GM12865 (cell line): ENCODE measurements around the gene COTL1.

Experiments used
- DNase-seq: peaks from one replicate; pipeline ENCODE4 v3.0.0; 2010; ENCODE audit warnings: low read depth
- H3K4me3 ChIP-seq: 2 replicates; pipeline ENCODE4 v1.5.1; 2011; ENCODE audit warnings: mild to moderate bottlenecking, low read depth, low read length, control low read depth
- TF ChIP-seq, protein P1 (sequence below): IDR thresholded peaks from 2 replicates; pipeline ENCODE4 v1.5.1; 2011; ENCODE audit warnings: low read length, control low read depth, low read depth, inconsistent platforms; ENCODE audit not compliant: insufficient read depth; ENCODE audit errors: missing control alignments

Gene COTL1

DNA sequence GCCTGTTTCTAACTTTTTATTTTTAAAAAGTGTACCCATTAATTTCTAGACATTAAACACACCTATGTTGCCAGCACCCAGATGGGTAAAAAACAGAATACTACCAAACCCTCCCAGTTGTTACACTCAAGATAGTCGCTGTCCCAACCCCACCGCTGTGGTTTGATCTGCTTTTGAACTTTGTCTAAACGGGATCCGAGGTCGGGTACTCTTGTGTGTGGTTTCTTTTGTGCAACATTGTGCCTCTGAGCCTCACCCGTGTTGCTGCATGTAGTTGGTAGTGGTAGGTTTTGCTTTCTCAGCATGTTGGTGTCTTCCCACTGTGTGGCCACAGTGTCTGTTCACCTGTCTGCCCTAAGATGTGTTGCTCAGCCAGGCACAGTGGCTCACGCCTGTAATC, 34.7 kb upstream of the COTL1 start:
- no peak for DNase-seq
- TF ChIP-seq, protein P1, sequence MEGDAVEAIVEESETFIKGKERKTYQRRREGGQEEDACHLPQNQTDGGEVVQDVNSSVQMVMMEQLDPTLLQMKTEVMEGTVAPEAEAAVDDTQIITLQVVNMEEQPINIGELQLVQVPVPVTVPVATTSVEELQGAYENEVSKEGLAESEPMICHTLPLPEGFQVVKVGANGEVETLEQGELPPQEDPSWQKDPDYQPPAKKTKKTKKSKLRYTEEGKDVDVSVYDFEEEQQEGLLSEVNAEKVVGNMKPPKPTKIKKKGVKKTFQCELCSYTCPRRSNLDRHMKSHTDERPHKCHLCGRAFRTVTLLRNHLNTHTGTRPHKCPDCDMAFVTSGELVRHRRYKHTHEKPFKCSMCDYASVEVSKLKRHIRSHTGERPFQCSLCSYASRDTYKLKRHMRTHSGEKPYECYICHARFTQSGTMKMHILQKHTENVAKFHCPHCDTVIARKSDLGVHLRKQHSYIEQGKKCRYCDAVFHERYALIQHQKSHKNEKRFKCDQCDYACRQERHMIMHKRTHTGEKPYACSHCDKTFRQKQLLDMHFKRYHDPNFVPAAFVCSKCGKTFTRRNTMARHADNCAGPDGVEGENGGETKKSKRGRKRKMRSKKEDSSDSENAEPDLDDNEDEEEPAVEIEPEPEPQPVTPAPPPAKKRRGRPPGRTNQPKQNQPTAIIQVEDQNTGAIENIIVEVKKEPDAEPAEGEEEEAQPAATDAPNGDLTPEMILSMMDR, result no peak
- no peak overlapping the region for H3K4me3 ChIP-seq

DNA sequence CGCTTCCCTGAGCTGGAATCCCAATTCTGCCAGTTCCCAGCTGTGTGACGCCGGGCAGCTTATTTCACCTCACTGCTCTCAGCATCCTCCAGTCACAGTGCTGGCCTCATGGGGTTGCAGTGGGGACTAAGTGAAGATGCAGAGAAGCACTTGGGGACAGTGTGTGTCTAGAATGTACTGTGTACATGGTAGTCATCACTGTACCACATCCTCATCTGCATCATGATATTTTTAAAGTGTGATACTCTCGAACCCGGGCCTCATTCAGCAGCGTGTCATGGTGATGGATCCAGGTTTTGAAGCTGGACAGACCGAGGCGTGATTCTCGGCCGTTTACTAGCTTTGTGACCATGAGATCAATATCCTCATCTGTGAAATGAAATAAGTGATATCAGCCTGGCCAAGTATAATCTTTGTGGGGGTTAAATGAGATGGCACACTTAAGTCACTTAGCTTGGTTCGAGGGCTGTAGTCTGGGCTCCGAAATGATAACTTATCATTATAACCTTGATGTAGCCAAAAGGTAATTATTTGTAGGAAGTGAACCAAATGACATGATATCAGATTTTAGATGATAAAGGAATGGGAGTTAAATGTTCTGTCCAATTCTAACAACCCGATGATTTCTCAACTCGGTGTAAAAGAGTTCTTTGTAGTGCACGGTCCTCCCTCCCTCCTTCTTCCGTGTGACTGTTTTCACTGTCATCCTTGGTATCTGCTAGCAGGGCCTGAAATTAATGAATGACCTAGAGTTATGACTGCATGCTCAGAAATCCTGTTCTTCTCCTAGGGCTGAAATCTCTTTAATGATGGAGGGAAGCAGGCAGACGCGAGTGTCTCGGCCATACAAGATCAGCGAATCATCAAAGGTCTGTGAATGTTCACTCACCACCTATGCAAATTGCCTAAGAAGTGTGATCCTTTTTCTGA, 32.4 kb upstream of the COTL1 start:
- H3K4me3 ChIP-seq, result no peak overlapping the region
- DNase-seq, result no peak
- TF ChIP-seq, protein P1, result no peak

DNA sequence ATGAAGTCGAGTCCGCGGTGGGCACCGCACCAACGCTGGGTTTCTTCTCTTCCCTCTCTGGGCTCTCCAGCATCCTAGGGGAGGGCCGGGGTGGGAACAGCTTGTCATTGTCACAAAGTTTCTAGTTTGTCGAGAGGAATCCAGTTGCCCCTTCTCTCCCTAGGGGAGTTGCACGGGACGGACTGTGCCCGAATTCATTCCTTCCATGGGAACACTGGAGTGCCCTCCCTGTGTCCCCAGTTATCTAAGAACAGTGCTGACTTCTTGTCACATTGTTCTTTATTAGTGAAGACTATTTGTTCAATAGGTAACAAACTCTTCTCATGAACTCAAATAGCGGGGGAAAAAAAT, 31.6 kb upstream of the COTL1 start:
- TF ChIP-seq, protein P1, result no peak
- no peak for DNase-seq
- H3K4me3 ChIP-seq, result peak overlapping the region; percentile 84

DNA sequence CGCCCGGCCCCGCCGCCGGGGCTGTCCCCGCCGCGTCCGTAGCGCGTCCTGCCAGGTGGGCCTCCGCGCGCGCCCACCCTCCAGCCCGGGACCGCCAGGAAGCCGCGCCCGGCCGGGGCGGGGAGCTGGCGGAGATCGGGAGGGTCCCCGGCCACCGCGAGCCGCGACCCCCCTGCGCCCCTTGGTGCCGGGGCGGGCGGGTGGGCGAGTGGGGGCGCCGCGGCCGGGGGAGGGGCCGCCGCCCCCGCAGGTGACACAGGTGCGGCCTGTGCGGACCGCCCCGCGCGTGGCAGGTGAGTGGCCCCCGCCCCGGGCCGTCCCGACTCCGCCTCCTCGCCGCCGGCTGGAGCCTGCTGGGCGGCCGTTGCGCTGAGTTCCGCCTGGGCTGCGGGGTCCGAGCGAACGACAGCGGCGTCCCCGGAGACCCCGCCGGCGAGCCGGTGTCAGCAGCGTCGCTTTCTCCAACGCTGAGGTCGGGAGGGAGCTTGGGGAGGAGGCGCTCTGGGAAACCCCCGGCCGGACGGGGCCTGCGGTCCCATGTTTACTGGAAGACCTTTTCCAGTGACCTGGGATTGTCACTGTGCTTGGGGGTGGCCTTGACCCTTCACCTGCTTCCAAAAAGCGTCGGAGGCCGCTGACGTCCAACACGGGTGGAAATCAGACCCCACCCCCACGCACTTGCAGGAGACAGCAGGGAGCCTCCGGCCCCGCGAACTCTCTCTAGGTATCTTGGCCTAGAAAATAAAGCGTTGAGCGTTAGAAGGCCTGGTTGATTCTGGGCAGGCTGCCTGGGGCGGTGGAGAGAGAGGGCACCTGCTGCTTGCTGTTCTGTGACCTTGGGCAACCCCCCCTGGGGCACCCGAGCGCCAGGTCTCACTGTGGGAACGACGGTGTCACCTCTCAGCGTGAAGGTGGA, 31.0 kb upstream of the COTL1 start:
- H3K4me3 ChIP-seq, result peak overlapping the region; percentile 84
- TF ChIP-seq, protein P1, result no peak
- DNase-seq, result peak; percentile 54

DNA sequence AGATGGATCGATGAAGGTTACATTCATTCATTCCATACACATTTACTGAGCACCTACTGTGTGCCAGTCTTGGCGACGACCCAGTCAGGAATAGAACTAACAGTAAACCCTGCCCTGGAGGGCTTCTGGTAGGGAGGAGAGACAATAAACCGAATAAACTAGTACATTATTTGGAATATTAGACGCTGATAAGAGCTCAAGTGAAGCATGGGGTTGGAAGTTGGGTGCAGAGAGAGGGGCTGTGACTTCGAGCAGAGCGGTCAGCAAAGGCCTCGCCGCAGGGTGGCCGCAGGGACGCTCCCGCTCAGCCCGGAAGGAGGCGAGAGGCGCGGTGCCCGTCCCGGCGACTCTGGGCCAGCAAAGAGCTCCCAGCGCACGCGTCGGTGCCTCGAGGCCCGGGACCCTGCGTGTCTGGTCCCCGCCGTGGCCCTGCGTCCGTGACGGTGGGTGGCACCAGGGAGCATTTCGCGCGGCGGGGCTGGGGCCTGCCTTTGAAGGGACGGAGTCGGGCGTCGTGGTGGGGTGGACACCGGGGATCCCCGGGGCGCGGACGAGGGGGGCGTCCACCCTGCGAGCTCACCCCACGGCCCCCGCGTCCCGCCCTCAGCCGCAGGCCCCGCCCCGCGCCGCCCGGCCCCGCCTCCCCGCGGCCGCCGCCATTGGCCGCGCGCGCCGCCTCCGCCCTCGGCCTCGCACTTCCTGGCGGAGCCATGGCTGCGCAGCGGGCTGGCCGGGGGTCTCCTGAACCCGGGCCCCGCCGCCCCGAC, 30.1 kb upstream of the COTL1 start, which contains the start of gene KLHL36:
Gene KLHL36 (plus strand): TSS at position 684 of the 767 bp plus-strand sequence. CDS start 2,357 bp downstream, outside the sequence.
- TF ChIP-seq, protein P1, result no peak
- DNase-seq, result peak; percentile 60
- H3K4me3 ChIP-seq, result peak within 1 kb of the TSS; percentile 84

DNA sequence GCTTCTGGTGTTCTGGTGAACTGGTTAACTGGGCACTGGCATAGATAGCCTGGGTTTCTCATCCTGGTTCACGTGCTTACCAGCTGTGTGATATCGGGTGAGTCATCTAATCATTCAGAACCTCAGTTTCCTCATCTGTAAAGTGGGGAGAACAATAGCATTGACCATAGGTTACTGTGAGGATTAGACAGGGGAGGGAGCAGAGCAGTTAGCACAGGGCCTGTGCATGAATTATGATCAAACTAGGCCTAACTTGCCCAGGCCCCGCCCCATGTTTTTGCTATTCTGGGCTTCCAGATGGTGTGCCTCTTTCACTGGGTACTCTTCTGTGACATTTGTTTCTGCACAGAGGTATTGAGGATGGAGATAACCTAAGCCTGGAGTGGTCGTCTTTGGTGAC, 25.8 kb upstream of the COTL1 start:
- TF ChIP-seq, protein P1, result no peak
- no peak overlapping the region for H3K4me3 ChIP-seq
- DNase-seq, result peak; percentile 42
